Subcutaneous abdominal adipose tissue (tissue), 5 donors: ENCODE data around the gene TELO2.

Source experiments
- H3K27ac ChIP-seq: one replicate; pipeline ENCODE4 v1.7.0; 2013; ENCODE audit warnings: low read depth, mild to moderate bottlenecking, inconsistent platforms, low read length, moderate library complexity
- H3K27me3 ChIP-seq, 5 donors: one replicate each; pipeline ENCODE4 v1.7.0; 2013; ENCODE audit warnings: low read length in 5 of 5, inconsistent platforms in 1 of 5; ENCODE audit not compliant: control insufficient read depth in 5 of 5, insufficient read depth in 4 of 5
- H3K36me3 ChIP-seq, 5 donors: one replicate each; pipeline ENCODE4 v1.7.0; 2013; ENCODE audit warnings: low read length in 5 of 5; ENCODE audit not compliant: control insufficient read depth in 5 of 5, insufficient read depth in 5 of 5
- H3K4me1 ChIP-seq, 5 donors: one replicate each; pipeline ENCODE4 v1.7.0; 2013; ENCODE audit warnings: low read length in 5 of 5, mild to moderate bottlenecking in 3 of 5, moderate library complexity in 1 of 5; ENCODE audit not compliant: control insufficient read depth in 5 of 5, insufficient read depth in 5 of 5
- H3K4me3 ChIP-seq, 5 donors: one replicate each; pipeline ENCODE4 v1.7.0; 2013; ENCODE audit warnings: low read length in 5 of 5, low read depth in 1 of 5
- H3K9ac ChIP-seq, 5 donors: one replicate each; pipeline ENCODE4 v1.7.0; 2013; ENCODE audit warnings: low read length in 5 of 5, mild to moderate bottlenecking in 4 of 5, moderate library complexity in 3 of 5
- H3K9me3 ChIP-seq, 5 donors: one replicate each; pipeline ENCODE4 v1.7.0; 2013; ENCODE audit warnings: low read length in 5 of 5; ENCODE audit not compliant: control insufficient read depth in 5 of 5
- donor health status: healthy.
- donor health status: healthy.
- donor health status: healthy.
- donor health status: healthy.
- donor health status: healthy.

Gene TELO2

GRCh38 chr16:1550069-1550468, 56.9 kb downstream of the TELO2 start:
- H3K27ac ChIP-seq: peak overlapping the region; percentile 54
- no peaks in the 10 kb centered on the region for H3K27me3 ChIP-seq
- H3K9me3 ChIP-seq: no peaks in the 10 kb centered on the region
- peak overlapping the region in 1 of 5 donors; percentile 14 for H3K4me3 ChIP-seq
- peaks cover 24 to 85% (median 50%) of the 10 kb centered on the region in 5 donors for H3K4me1 ChIP-seq
- H3K9ac ChIP-seq: no peak overlapping the region
- H3K36me3 ChIP-seq: peaks cover 2 to 47% (median 38%) of the 10 kb centered on the region in 5 donors

- Histone ChIP-seq H3K4me3 (peak overlapping the region in 2 of 5 donors; percentile 11 to 14), H3K9ac (no peak overlapping the region), H3K4me1 (peaks cover 17 to 79% (median 44%) of the 10 kb centered on the region in 5 donors), H3K27ac (peak overlapping the region; percentile 54), H3K27me3 (no peaks in the 10 kb centered on the region), H3K36me3 (peaks cover 2 to 53% (median 44%) of the 10 kb centered on the region in 5 donors), H3K9me3 (no peaks in the 10 kb centered on the region)
Measured at GRCh38 chr16:1550696-1551095, 57.5 kb downstream of the TELO2 start.

GRCh38 chr16:1551166-1551565, 58.0 kb downstream of the TELO2 start:
- H3K27me3 ChIP-seq: no peaks in the 10 kb centered on the region
- no peak overlapping the region for H3K9ac ChIP-seq
- peaks cover 2 to 53% (median 43%) of the 10 kb centered on the region in 5 donors for H3K36me3 ChIP-seq
- H3K27ac ChIP-seq: peak overlapping the region; percentile 54
- peaks cover 13 to 77% (median 39%) of the 10 kb centered on the region in 5 donors for H3K4me1 ChIP-seq
- peak overlapping the region in 1 of 5 donors; percentile 14 for H3K4me3 ChIP-seq
- H3K9me3 ChIP-seq: no peaks in the 10 kb centered on the region

- Histone ChIP-seq H3K9ac (no peak overlapping the region), H3K4me3 (peak overlapping the region in 1 of 5 donors; percentile 9), H3K36me3 (peaks cover 2 to 46% (median 38%) of the 10 kb centered on the region in 5 donors), H3K27ac (no peak overlapping the region), H3K9me3 (no peaks in the 10 kb centered on the region), H3K4me1 (peaks cover 5 to 72% (median 30%) of the 10 kb centered on the region in 5 donors), H3K27me3 (no peaks in the 10 kb centered on the region)
Measured at GRCh38 chr16:1552129-1552528, 59.0 kb downstream of the TELO2 start.

GRCh38 chr16:1553946-1554825, 61.0 kb downstream of the TELO2 start:
- no peak overlapping the region for H3K4me3 ChIP-seq
- peak overlapping the region; percentile 7 for H3K27ac ChIP-seq
- H3K27me3 ChIP-seq: no peaks in the 10 kb centered on the region
- peaks cover 5 to 60% (median 15%) of the 10 kb centered on the region in 5 donors for H3K4me1 ChIP-seq
- no peaks in the 10 kb centered on the region for H3K9me3 ChIP-seq
- H3K9ac ChIP-seq: no peak overlapping the region
- peaks cover 2 to 61% (median 45%) of the 10 kb centered on the region in 5 donors for H3K36me3 ChIP-seq

GRCh38 chr16:1554826-1555445, 61.8 kb downstream of the TELO2 start:
- no peaks in the 10 kb centered on the region for H3K9me3 ChIP-seq
- H3K4me1 ChIP-seq: peaks cover 5 to 60% (median 14%) of the 10 kb centered on the region in 5 donors
- H3K27ac ChIP-seq: no peak overlapping the region
- no peak overlapping the region for H3K9ac ChIP-seq
- no peaks in the 10 kb centered on the region for H3K27me3 ChIP-seq
- no peak overlapping the region for H3K4me3 ChIP-seq
- H3K36me3 ChIP-seq: peaks cover 2 to 64% (median 51%) of the 10 kb centered on the region in 5 donors

- no peaks in the 10 kb centered on the region for H3K9me3 ChIP-seq
- no peaks in the 10 kb centered on the region for H3K27me3 ChIP-seq
- peaks cover 0 to 60% (median 9%) of the 10 kb centered on the region in 5 donors for H3K4me1 ChIP-seq
- no peak overlapping the region for H3K27ac ChIP-seq
- H3K4me3 ChIP-seq: no peak overlapping the region
- no peak overlapping the region for H3K9ac ChIP-seq
- H3K36me3 ChIP-seq: peaks cover 2 to 74% (median 58%) of the 10 kb centered on the region in 5 donors
Measured at GRCh38 chr16:1556254-1556653, 63.1 kb downstream of the TELO2 start.

GRCh38 chr16:1557074-1557473, 63.9 kb downstream of the TELO2 start:
- Histone ChIP-seq H3K4me3 (no peak overlapping the region), H3K36me3 (peaks cover 2 to 82% (median 59%) of the 10 kb centered on the region in 5 donors), H3K4me1 (peaks cover 0 to 60% (median 8%) of the 10 kb centered on the region in 5 donors), H3K27me3 (no peaks in the 10 kb centered on the region), H3K9me3 (no peaks in the 10 kb centered on the region), H3K9ac (no peak overlapping the region), H3K27ac (no peak overlapping the region)

GRCh38 chr16:1557576-1557975, 64.4 kb downstream of the TELO2 start:
- no peak overlapping the region for H3K4me3 ChIP-seq
- H3K27ac ChIP-seq: no peak overlapping the region
- H3K36me3 ChIP-seq: peaks cover 2 to 84% (median 61%) of the 10 kb centered on the region in 5 donors
- peaks cover 0 to 58% (median 8%) of the 10 kb centered on the region in 5 donors for H3K4me1 ChIP-seq
- no peaks in the 10 kb centered on the region for H3K27me3 ChIP-seq
- no peak overlapping the region for H3K9ac ChIP-seq
- no peaks in the 10 kb centered on the region for H3K9me3 ChIP-seq
